GM12891 (cell line): ENCODE results near the gene TMEM44.

Experiments used
- POLR2A ChIP-seq: IDR thresholded peaks from 2 replicates; pipeline ENCODE4 v1.6.1; 2011; ENCODE audit warnings: low read depth, low read length, control low read depth
- POLR2AphosphoS5 ChIP-seq: IDR thresholded peaks from 2 replicates; pipeline ENCODE4 v1.6.1; 2011; ENCODE audit warnings: low read depth, low read length, control low read depth
- SPI1 ChIP-seq: IDR thresholded peaks from 2 replicates; pipeline ENCODE4 v1.6.1; 2011; ENCODE audit warnings: low read depth, low read length, control low read depth
- TAF1 ChIP-seq: IDR thresholded peaks from 2 replicates; pipeline ENCODE4 v1.6.1; 2011; ENCODE audit warnings: low read depth, low read length, control low read depth

GRCh38 chr3:194606941-194607340 is 26.3 kb downstream of the TMEM44 start:
- no peak for TF ChIP-seq POLR2A
- TF ChIP-seq POLR2AphosphoS5 = no peak
- no peak for TF ChIP-seq TAF1
- no peak for TF ChIP-seq SPI1
